ENCODE data around the gene OGFOD1. TPM values are rescaled to one million over a fixed set of nuclear protein-coding genes. Genes with fewer than 3 reads are reported as not detected.

Gene OGFOD1
- polyA plus RNA-seq, 1 donor (not counting 4 experiments of a cell fraction or from before 2014, with no cell fraction given), result 70.5 TPM

DNA sequence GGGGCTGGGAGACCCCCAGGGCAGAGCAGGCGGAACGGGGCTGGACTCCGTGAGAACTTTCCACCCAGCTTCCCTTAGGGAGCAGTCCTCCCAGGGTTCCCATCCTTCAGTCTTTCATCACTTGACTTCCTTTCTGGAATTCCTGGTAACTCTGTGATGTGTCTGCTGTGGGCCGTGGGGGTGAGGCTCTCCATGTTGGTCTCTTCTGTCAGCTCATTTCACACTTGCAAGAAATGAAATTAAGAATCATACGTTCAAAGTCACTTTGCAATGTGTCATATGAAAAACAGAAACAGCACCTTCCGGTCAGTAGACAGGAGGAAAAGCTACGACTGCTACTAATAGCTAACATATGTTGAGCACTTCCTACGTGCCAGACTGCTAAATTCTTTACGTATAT lies 73.9 kb downstream of the OGFOD1 start:
- H3K27ac ChIP-seq (ENCODE audit: control insufficient read depth, insufficient read depth, low read length), result no peak overlapping the region
- dilution Hi-C loops (cut with MboI; ENCODE audit: extremely low pct_ligation_motif_present, low sequenced_read_pairs), result no loop called here
- no peaks in the 10 kb centered on the region for H3K36me3 ChIP-seq (ENCODE audit: control insufficient read depth in 2 of 2, extremely low read depth in 1 of 2, insufficient read depth in 2 of 2, low read length in 2 of 2)
- H3K9me1 ChIP-seq (ENCODE audit: control insufficient read depth, extremely low read depth, insufficient read depth, low read length), result no peaks in the 10 kb centered on the region
- H3K27me3 ChIP-seq (ENCODE audit: control insufficient read depth, extremely low read depth, insufficient read depth, low read length), result no peaks in the 10 kb centered on the region
- H3K79me2 ChIP-seq (ENCODE audit: control insufficient read depth, insufficient read depth, low read length), result no peaks in the 10 kb centered on the region
- no peak overlapping the region for H2AFZ ChIP-seq (ENCODE audit: control insufficient read depth, low read length)
- H4K20me1 ChIP-seq (ENCODE audit: control insufficient read depth, extremely low read depth, insufficient read depth, low read length), result no peaks in the 10 kb centered on the region
- H3K4me3 ChIP-seq (ENCODE audit: control insufficient read depth in 2 of 3, extremely low read depth in 1 of 3, insufficient read depth in 2 of 3, low read depth in 1 of 3, low read length in 3 of 3), result no peak overlapping the region
- no peak for TF ChIP-seq EZH2 (IDR thresholded peaks at IDR 0.05; ENCODE audit: low read length)
- TF ChIP-seq CTCF (optimal IDR thresholded peaks at IDR 0.05 in 1 of 3, IDR thresholded peaks at IDR 0.05 in 1 of 3, conservative IDR thresholded peaks at IDR 0.05 in 1 of 3; ENCODE audit: extremely low read depth in 1 of 3, insufficient read depth in 2 of 3, low read length in 3 of 3), result no peak
- H3K4me2 ChIP-seq (ENCODE audit: control insufficient read depth, extremely low read depth, insufficient read depth, low read depth, low read length), result no peak overlapping the region
- DNase-seq (ENCODE audit: low read depth, low spot score) (no peak), FAIRE-seq (no peak)
- H3K9ac ChIP-seq (ENCODE audit: control insufficient read depth, extremely low read depth, insufficient read depth, low read length), result no peak overlapping the region
- H3K4me1 ChIP-seq (ENCODE audit: control insufficient read depth, extremely low read depth, insufficient read depth, low read length), result peaks cover 4% of the 10 kb centered on the region
- H3K9me3 ChIP-seq (ENCODE audit: control insufficient read depth, low read depth, low read length), result no peaks in the 10 kb centered on the region

Other genes starting within 250 kb of the OGFOD1 start
- gene AMFR, start 26.0 kb upstream of the OGFOD1 start, polyA plus RNA-seq, result 36.9 to 62.1 TPM (median 38.3 TPM) in 3 replicates
- gene NUDT21, start 222 bp upstream of the OGFOD1 start, polyA plus RNA-seq, result 59.9 to 98.2 TPM (median 81.5 TPM) in 3 replicates
- 43.5 to 76.1 TPM (median 62.3 TPM) in 3 replicates for gene BBS2, start 68.5 kb downstream of the OGFOD1 start, polyA plus RNA-seq
- 0.77 to 2.1 TPM in 2 of 3 replicates, not detected in the other for gene MT4, start 113.5 kb downstream of the OGFOD1 start, polyA plus RNA-seq
- not detected in 3 replicates for gene MT3, start 138.0 kb downstream of the OGFOD1 start, polyA plus RNA-seq
- 489 to 1,016 TPM (median 990 TPM) in 3 replicates for gene MT2A, start 157.0 kb downstream of the OGFOD1 start, polyA plus RNA-seq
- 394 to 1,732 TPM (median 404 TPM) in 3 replicates for gene MT1E, start 174.2 kb downstream of the OGFOD1 start, polyA plus RNA-seq
- 0.20 to 0.74 TPM (median 0.24 TPM) in 3 replicates for gene MT1M, start 181.1 kb downstream of the OGFOD1 start, polyA plus RNA-seq
- not detected in 3 replicates for gene MT1A, start 187.1 kb downstream of the OGFOD1 start, polyA plus RNA-seq
- not detected in 3 replicates for gene MT1B, start 200.3 kb downstream of the OGFOD1 start, polyA plus RNA-seq
- 1.5 to 4.1 TPM (median 2.3 TPM) in 3 replicates for gene MT1F, start 206.4 kb downstream of the OGFOD1 start, polyA plus RNA-seq
- gene MT1G, start 216.5 kb downstream of the OGFOD1 start, polyA plus RNA-seq, result 8.4 to 21.5 TPM (median 9.8 TPM) in 3 replicates
- gene MT1H, start 218.3 kb downstream of the OGFOD1 start, polyA plus RNA-seq, result 0.79 to 4.0 TPM in 2 of 3 replicates, not detected in the other
- gene MT1X, start 230.9 kb downstream of the OGFOD1 start, polyA plus RNA-seq, result 58.3 to 466 TPM (median 97.2 TPM) in 3 replicates